GM20431 (cell line): ENCODE measurements around the gene C17orf50.

Experiments used
- in situ Hi-C: fragments of 300-500 bp; cut with MseI, MboI; formaldehyde crosslinking; loops from one replicate; pipeline ENCODE4 v1.15.0; 2020; ENCODE audit warnings: low sequenced_read_pairs; ENCODE audit not compliant: unreplicated experiment

C17orf50 gene

DNA sequence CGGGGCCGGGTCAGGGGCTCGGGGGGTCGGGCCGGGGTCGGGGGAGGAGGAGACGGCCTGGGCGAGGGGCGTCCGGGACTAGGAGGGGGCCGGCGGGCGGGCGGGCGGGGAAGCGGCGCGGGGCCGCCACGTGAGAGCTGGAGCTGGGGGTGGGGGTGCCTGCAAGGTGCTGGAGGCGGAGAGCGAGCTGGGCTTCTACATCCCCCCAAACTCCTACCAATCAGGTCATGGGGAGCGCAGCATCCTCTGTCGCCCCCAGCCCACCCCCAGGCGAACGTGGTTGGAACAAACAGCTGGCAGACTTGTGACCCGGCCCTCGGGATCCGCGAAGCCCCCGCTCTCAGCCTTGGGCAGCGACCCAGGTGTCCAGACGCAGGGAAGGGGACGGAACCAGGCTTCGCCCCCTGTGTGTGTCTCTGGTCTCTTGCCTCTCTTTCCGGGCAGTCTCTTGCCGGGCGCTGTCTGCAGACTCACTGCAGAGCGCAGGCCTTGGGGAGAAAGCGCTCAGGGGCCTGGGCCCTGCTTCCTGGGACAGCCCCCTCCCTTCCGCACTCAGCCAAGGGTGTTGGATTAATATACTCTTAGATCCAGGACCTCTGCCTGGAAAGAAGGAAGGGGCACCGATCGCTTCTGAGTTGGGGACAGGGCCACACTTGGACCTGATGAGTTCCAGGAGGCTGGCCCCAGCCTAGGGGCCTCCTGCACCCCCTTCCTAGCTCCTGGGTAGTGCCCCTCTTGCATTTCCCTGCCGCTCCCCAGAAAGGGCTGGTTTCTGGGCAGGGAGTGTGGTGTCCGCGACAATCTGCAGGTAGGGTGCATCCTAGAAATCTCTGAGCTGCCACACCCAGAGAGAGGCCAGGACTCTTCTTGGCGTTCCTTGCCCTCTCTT, 28.5 kb upstream of the C17orf50 start:
- in situ Hi-C loops, result loop anchor here (25.0 kb wide), 2 partner anchors 420 to 570 kb away; no protein-coding TSS in a partner anchor

DNA sequence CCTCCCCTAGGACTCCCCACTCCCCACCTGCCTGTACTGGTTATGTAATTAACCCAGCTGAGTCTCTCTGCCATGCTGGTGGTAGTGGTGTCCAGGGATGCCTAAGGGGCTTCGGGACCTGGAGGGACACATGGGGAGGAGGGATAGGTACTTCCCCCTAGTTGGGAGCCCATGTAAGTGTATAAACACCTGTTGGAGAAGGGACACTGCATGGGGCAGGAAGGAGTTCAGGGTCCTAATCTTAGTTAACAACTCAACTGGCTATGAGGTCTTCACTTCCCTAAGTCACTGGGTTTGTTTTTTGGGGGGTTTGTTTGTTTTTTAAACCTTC, 27.9 kb upstream of the C17orf50 start:
- in situ Hi-C loops, result loop anchor here (25.0 kb wide), 2 partner anchors 420 to 570 kb away; no protein-coding TSS in a partner anchor

GRCh38 chr17:35733366-35733765, 27.3 kb upstream of the C17orf50 start:
- in situ Hi-C loops, result loop anchor here (25.0 kb wide), 2 partner anchors 421 to 571 kb away; no protein-coding TSS in a partner anchor

- in situ Hi-C loops, result loop anchor here (25.0 kb wide), 2 partner anchors 422 to 572 kb away; no protein-coding TSS in a partner anchor
Measured at GRCh38 chr17:35734396-35734795, 26.3 kb upstream of the C17orf50 start.

DNA sequence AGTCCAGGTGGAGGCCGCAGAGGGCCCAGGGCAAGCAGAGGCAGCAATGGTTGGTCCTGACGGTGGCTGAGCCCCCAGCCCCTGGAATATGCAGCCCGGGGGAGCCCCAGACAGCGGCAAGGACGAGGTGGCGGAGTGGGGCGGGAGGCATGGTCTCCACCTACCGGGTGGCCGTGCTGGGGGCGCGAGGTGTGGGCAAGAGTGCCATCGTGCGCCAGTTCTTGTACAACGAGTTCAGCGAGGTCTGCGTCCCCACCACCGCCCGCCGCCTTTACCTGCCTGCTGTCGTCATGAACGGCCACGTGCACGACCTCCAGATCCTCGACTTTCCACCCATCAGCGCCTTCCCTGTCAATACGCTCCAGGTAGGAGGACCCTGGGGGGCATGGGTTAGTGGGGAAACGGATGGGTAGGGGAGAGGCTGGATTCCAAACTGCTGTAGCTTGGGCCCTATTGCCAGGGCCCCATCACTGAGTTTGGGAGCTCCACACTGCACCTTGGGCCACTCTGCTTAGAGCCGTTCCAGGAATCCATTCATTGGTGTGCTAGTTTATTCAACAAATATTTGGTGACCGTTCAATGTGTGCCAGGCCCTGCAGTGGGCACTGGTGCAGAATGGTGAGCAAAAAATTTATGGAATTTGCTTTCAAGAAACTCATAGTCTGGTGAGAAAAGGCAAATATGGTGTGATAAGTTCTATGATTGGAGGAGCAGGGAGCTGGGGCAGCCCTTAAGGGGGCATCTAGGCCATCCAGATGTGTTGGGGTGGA, 25.5 kb upstream of the C17orf50 start:
- in situ Hi-C loops, result loop anchor here (25.0 kb wide), 2 partner anchors 423 to 573 kb away; no protein-coding TSS in a partner anchor

GRCh38 chr17:35736236-35736635, 24.5 kb upstream of the C17orf50 start:
- in situ Hi-C loops, result loop anchor here (25.0 kb wide), 2 partner anchors 424 to 574 kb away; no protein-coding TSS in a partner anchor

DNA sequence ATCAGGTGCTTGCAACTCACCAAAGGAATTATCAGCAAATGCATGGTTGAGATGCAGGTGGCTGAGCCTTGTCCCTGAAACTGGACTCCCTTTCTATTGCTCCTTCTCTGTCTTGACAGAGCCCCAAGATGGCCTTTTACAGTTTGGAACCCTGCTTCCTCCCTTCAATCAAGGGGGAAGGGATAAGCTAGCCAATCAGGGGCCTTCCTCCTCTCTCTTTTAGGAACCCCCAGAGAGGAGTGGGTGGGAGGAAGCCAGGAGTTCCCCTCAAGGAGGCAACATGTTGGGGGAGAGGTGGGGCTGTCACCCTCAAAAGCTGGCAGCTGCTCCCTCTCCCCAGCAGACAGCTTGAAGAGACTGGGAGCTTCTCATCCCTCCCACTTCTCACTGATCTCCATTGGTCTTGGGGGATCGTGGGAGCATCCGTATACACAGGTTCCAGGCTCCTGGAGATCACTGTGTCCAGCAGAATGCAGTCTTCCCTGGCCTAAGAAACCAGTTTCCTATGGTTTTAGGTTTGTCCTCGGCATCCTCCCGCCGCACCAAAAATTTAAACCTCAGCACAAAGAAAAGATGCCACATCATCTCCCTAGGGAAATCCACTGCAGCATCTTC, 22.1 kb upstream of the C17orf50 start:
- in situ Hi-C loops, result loop anchor here (25.0 kb wide), 2 partner anchors 426 to 576 kb away; no protein-coding TSS in a partner anchor

DNA sequence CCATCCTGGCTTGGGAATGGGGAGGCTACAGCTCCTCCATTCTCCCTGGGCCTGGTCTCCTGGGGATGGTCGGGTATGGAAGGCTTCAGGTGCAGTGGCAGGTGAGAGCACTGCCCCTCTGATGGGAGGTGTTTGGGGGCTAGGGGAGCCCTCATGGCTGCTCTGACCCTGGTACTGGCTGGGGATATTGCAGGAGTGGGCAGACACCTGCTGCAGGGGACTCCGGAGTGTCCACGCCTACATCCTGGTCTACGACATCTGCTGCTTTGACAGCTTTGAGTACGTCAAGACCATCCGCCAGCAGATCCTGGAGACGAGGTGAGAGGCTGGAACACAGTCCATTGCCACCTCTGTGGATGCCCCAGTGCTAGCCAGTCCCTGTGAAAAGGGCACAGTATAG, 20.5 kb upstream of the C17orf50 start:
- in situ Hi-C loops, result loop anchor here (25.0 kb wide), 2 partner anchors 428 to 578 kb away; no protein-coding TSS in a partner anchor

- in situ Hi-C loops, result loop anchor here (25.0 kb wide), 2 partner anchors 429 to 579 kb away; no protein-coding TSS in a partner anchor
Measured at GRCh38 chr17:35740997-35741931, 19.4 kb upstream of the C17orf50 start.

- in situ Hi-C loops, result loop anchor here (25.0 kb wide), 2 partner anchors 430 to 580 kb away; no protein-coding TSS in a partner anchor
Measured at GRCh38 chr17:35742496-35742895, 18.2 kb upstream of the C17orf50 start.

- in situ Hi-C loops, result loop anchor here (25.0 kb wide), 2 partner anchors 431 to 581 kb away; no protein-coding TSS in a partner anchor
Measured at GRCh38 chr17:35742896-35743477, 17.7 kb upstream of the C17orf50 start.

DNA sequence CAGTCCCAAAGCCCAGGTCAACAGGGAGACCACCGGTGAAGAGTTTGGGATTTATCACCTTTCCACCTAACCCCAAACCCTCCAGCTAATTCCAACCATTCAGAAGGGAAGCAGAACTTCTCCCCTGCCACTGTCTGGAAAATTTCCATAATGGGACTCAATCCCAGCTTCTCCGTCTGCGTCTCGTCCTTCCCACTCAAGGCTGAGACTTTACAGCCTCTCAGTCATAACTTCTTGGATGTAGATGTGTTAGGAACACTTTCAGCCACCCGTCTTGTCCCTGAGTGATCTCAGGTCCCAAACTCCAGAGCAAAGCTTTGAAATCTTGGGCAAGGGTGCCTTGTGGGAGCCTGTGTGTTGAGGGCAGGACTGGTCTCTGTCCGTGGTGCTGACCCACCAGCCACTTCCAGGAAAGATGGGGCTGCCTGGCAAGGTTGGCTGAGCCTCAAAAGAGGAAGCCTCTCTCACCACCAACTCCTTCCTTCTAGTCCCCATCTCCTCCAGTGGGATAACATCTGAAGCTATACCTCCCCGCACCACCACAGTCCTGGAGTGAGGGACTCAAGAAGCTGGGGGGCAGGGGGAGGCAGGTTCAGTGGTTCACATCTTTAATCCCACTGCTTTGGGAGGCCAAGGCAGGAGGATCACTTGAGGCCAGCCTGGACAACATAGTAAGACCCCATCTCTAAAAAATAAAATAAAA, 16.9 kb upstream of the C17orf50 start:
- in situ Hi-C loops, result loop anchor here (25.0 kb wide), 2 partner anchors 431 to 581 kb away; no protein-coding TSS in a partner anchor

GRCh38 chr17:35744830-35745229, 15.9 kb upstream of the C17orf50 start:
- in situ Hi-C loops, result loop anchor here (25.0 kb wide), 2 partner anchors 433 to 583 kb away; no protein-coding TSS in a partner anchor

DNA sequence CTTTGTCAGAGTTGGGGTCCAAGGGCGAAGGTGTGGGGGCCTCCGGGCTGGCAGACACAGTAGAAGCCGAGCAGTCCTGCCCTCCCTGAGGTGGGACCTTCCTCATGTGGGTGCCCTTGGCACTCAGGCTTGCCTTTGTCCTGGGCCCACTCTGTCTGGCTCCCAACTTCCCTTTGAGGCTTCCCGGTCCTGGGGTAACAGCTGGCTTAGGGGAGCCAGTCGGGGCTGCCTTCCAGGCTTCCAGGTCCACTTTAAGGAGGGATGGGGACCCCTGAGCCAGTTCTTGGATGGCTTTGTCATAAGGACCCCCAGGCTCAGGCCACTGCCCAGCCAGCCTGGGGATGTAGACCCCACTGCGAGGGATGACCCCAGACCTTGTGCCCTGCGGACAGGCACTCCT, 15.4 kb upstream of the C17orf50 start:
- in situ Hi-C loops, result loop anchor here (25.0 kb wide), 2 partner anchors 433 to 583 kb away; no protein-coding TSS in a partner anchor

GRCh38 chr17:35745749-35746320, 14.9 kb upstream of the C17orf50 start:
- in situ Hi-C loops, result loop anchor here (25.0 kb wide), 2 partner anchors 434 to 584 kb away; no protein-coding TSS in a partner anchor

- in situ Hi-C loops, result loop anchor here (25.0 kb wide), 2 partner anchors 435 to 585 kb away; no protein-coding TSS in a partner anchor
Measured at GRCh38 chr17:35747540-35748017, 13.1 kb upstream of the C17orf50 start.

DNA sequence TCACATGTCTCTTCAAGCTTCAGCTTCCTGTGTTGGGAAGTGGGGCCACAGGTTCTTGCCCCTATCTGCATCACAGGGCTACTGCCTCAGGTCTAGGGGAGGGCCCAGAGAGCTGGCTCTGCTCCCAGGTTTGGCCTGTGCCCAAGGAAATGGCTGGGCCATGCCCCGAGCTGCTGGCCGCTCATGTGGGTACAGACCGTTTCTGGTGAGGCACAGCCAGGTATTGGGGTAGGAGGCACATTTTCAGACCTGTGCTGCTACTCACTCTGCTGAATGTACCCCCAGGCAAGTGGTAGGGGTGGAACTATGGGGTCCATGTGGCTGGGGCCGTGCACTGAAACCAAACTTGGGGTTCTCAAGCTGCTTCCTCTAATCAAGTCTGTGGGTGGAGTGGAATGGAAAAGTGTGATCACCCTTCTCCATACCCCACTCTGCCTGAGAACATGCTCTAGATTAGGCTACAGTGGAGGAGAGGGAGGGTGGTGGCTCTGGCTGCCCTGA, 12.3 kb upstream of the C17orf50 start:
- in situ Hi-C loops, result loop anchor here (25.0 kb wide), 2 partner anchors 436 to 586 kb away; no protein-coding TSS in a partner anchor
